Neural cell (in vitro differentiated cells): ENCODE data around the gene VPS26B. TPM values are rescaled to one million over a fixed set of nuclear protein-coding genes. Genes with fewer than 3 reads are reported as not detected.
A peak's percentile ranks its signal among the peaks of the same experiment; 100 is the strongest.
"Not testable (repeated sequence)": the region's sequence is repeated elsewhere in the genome, so short reads cannot be mapped to it uniquely, and the experiment has no call there.

Experiments
- H2AFZ ChIP-seq: fragments of 200-600, 300-800 bp; sonication (generic), shearing (Covaris generic); 2 replicates; pipeline ENCODE4 v1.6.0; 2014; ENCODE audit warnings: low read depth, mild to moderate bottlenecking, antibody characterized with exemption, low read length, moderate library complexity
- H3F3A ChIP-seq: fragments of 200-600 bp; shearing (Covaris generic); 2 replicates; pipeline ENCODE4 v1.6.1; 2016; ENCODE audit warnings: mild to moderate bottlenecking, moderate library complexity, mixed read lengths, antibody characterized with exemption, low read length; ENCODE audit not compliant: insufficient read depth, poor library complexity, severe bottlenecking
- H3K27ac ChIP-seq: fragments of 200-600, 300-800 bp; sonication (generic), shearing (Covaris generic); 2 replicates; pipeline ENCODE4 v1.5.1; 2014; ENCODE audit warnings: mild to moderate bottlenecking, low read length, moderate library complexity
- H3K27me3 ChIP-seq: fragments of 300-800, 200-600 bp; sonication (generic), shearing (Covaris generic); 2 replicates; pipeline ENCODE4 v1.6.0; 2014; ENCODE audit warnings: mild to moderate bottlenecking, low read depth, low read length, moderate library complexity; ENCODE audit not compliant: insufficient read depth
- H3K36me3 ChIP-seq: fragments of 300-800, 200-600 bp; sonication (generic), shearing (Covaris generic); 2 replicates; pipeline ENCODE4 v1.5.1; 2014; ENCODE audit warnings: mild to moderate bottlenecking, antibody characterized with exemption, low read length, moderate library complexity; ENCODE audit not compliant: insufficient read depth
- H3K4me2 ChIP-seq: fragments of 300-800, 200-600 bp; sonication (generic), shearing (Covaris generic); 2 replicates; pipeline ENCODE4 v1.6.0; 2014; ENCODE audit warnings: mild to moderate bottlenecking, low read length
- H3K4me3 ChIP-seq: fragments of 300-800, 200-600 bp; sonication (generic), shearing (Covaris generic); 2 replicates; pipeline ENCODE4 v1.5.1; 2014; ENCODE audit warnings: mild to moderate bottlenecking, low read length, moderate library complexity
- H3K79me2 ChIP-seq: fragments of 200-600 bp; shearing (Covaris generic); replicated peaks from 2 replicates; pipeline ENCODE4 v1.6.0; 2014; ENCODE audit warnings: mild to moderate bottlenecking, low read length, moderate library complexity; ENCODE audit not compliant: insufficient read depth
- H3K9ac ChIP-seq: fragments of 300-800, 200-600 bp; sonication (generic), shearing (Covaris generic); 2 replicates; pipeline ENCODE4 v1.6.1; 2016; ENCODE audit warnings: mild to moderate bottlenecking, low read length, mixed read lengths
- H3K9me2 ChIP-seq: fragments of 200-600 bp; shearing (Covaris generic); 2 replicates; pipeline ENCODE4 v1.6.1; 2016; ENCODE audit warnings: mild to moderate bottlenecking, low read length, mixed read lengths; ENCODE audit not compliant: insufficient read depth
- H3K9me3 ChIP-seq: fragments of 200-600, 300-800 bp; sonication (generic), shearing (Covaris generic); 2 replicates; pipeline ENCODE4 v1.6.1; 2016; ENCODE audit warnings: mild to moderate bottlenecking, mixed run types, low read length, moderate library complexity, mixed read lengths
- H4K20me1 ChIP-seq: fragments of 200-600 bp; shearing (Covaris generic); 2 replicates; pipeline ENCODE4 v1.6.1; 2016; ENCODE audit warnings: mild to moderate bottlenecking, mixed run types; ENCODE audit not compliant: insufficient read depth
- CTCF ChIP-seq: fragments of 450-650 bp; IDR thresholded peaks from 2 replicates; pipeline ENCODE4 v1.5.1; 2014; ENCODE audit warnings: antibody characterized with exemption, mild to moderate bottlenecking, moderate library complexity; ENCODE audit not compliant: poor library complexity, severe bottlenecking
- EP300 ChIP-seq: fragments of 450-650 bp; conservative IDR thresholded peaks from 2 replicates; pipeline ENCODE4 v1.6.1; 2014; ENCODE audit warnings: antibody characterized with exemption, mild to moderate bottlenecking, moderate library complexity; ENCODE audit not compliant: poor library complexity, severe bottlenecking
- EZH2 ChIP-seq: fragments of 200-600, 300-800 bp; shearing (Covaris generic), sonication (generic); IDR thresholded peaks from 2 replicates; pipeline ENCODE4 v1.6.1; 2014; ENCODE audit warnings: antibody characterized with exemption, low read length, borderline replicate concordance, mild to moderate bottlenecking; ENCODE audit not compliant: insufficient read depth, poor library complexity, severe bottlenecking
- MXI1 ChIP-seq: fragments of 450-650 bp; conservative IDR thresholded peaks from 2 replicates; pipeline ENCODE4 v1.6.1; 2014; ENCODE audit warnings: antibody characterized with exemption, mild to moderate bottlenecking; ENCODE audit not compliant: poor library complexity, severe bottlenecking
- POLR2AphosphoS5 ChIP-seq: IDR thresholded peaks from 2 replicates; pipeline ENCODE4 v1.6.1; 2012
- RAD21 ChIP-seq: fragments of 450-650 bp; conservative IDR thresholded peaks from 2 replicates; pipeline ENCODE4 v1.6.1; 2014; ENCODE audit warnings: antibody characterized with exemption, mild to moderate bottlenecking, moderate library complexity
- REST ChIP-seq: IDR thresholded peaks from 2 replicates; pipeline ENCODE4 v1.6.1; 2012; ENCODE audit warnings: borderline replicate concordance
- SMC3 ChIP-seq: fragments of 450-650 bp; conservative IDR thresholded peaks from 2 replicates; pipeline ENCODE4 v1.6.1; 2014; ENCODE audit warnings: antibody characterized with exemption, mild to moderate bottlenecking, moderate library complexity; ENCODE audit not compliant: poor library complexity
- TAF1 ChIP-seq: IDR thresholded peaks from 2 replicates; pipeline ENCODE4 v1.6.1; 2012; ENCODE audit warnings: low read depth
- polyA plus RNA-seq: library from polyadenylated mRNA; depleted of rRNA; stranded (reverse); fragments of >200 nt; gene quantifications from 2 replicates; pipeline ENCODE4 v1.2.3, GENCODE V29; 2014

VPS26B gene
- polyA plus RNA-seq, 1 donor from 2014 or later = 72.6 TPM

DNA sequence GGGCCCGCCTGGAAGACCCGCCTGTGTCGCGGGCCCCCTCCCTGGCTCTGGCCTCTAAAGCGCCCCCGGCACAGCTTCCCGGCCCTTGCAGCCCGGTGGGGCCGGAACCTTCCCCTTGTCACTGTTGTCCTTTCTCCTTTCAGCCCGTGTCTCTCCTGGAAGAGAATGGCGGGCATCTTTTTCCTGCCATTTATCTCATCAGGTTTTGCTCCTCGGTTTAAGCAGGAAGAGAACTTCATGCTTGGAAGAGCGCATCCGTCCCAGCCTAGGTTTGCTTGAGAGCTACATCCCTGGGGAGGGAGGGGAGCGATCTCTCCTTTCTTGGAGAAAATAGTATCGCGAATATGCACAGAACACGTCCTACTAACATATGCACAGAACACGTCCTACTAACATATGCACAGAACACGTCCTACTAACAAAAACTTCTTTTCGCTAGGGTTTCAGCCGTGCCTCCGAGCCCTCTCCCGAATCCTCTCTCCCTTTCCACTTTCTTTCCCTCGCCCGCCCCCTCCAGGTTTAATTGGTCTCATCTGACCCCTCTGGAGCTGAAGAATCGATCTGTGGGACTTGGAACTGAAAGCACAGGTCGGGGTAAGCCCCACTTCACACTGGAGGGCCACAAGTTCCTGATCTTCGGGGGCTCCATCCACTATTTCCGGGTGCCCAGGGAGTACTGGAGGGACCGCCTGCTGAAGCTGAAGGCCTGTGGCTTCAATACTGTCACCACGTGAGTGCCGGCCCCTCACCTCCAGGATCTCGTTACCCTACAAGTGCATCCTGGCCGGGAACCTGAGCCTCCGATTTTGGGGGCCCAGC, 52.9 kb downstream of the VPS26B start:
- Histone ChIP-seq H3K36me3 (no peaks in the 10 kb centered on the region), H3K27ac (no peak overlapping the region), H3K9me2 (no peaks in the 10 kb centered on the region), H3K4me3 (peak overlapping the region; percentile 73), H3F3A (no peaks in the 10 kb centered on the region), H3K27me3 (peaks cover 60% of the 10 kb centered on the region), H2AFZ (no peak overlapping the region), H3K79me2 (no peaks in the 10 kb centered on the region), H3K4me2 (no peak overlapping the region), H3K9ac (peak overlapping the region; percentile 46), H4K20me1 (no peaks in the 10 kb centered on the region), H3K9me3 (peaks cover 5% of the 10 kb centered on the region)
- peak; percentile 21 for TF ChIP-seq EZH2
- TF ChIP-seq MXI1 = no peak

- Histone ChIP-seq H4K20me1 (no peaks in the 10 kb centered on the region), H3K9ac (no peak overlapping the region), H3K4me2 (no peak overlapping the region), H3F3A (no peaks in the 10 kb centered on the region), H2AFZ (no peak overlapping the region), H3K27ac (no peak overlapping the region), H3K36me3 (no peaks in the 10 kb centered on the region), H3K9me3 (peaks cover 5% of the 10 kb centered on the region), H3K79me2 (no peaks in the 10 kb centered on the region), H3K4me3 (no peak overlapping the region), H3K27me3 (peaks cover 58% of the 10 kb centered on the region), H3K9me2 (no peaks in the 10 kb centered on the region)
- TF ChIP-seq CTCF (no peak), EZH2 (no peak), EP300 (no peak), POLR2AphosphoS5 (no peak), TAF1 (no peak), RAD21 (no peak), SMC3 (no peak), MXI1 (no peak), REST (no peak)
Observed at GRCh38 chr11:134278356-134278755, 53.9 kb downstream of the VPS26B start.

DNA sequence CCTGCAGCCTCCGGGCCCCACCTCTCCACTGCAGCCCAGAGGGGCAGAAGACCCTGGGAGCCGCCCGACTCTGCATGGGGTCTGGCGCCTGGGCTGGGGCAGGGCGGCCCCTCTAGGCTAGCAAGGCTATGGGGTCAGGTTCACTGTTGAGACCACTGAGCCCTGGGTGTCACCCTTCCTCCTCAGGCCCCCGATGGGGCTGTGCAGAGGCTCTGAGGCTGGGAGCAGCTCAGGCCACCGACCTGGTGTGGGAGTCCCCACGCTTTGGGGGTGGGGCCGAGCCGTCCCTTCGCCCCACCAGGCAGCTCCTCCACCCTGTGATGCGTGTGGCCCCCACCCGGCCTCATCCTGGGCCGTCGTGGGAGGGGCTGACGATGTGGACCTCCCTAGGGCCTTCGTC, 57.2 kb downstream of the VPS26B start:
- H3K9me2 ChIP-seq, H3K4me2 ChIP-seq, H4K20me1 ChIP-seq, H2AFZ ChIP-seq, H3K36me3 ChIP-seq, H3K9ac ChIP-seq, H3K4me3 ChIP-seq, H3F3A ChIP-seq, H3K27ac ChIP-seq, H3K9me3 ChIP-seq, H3K79me2 ChIP-seq: not testable (repeated sequence)
- H3K27me3 ChIP-seq = peaks cover 25% of the 10 kb centered on the region
